Neural progenitor cell (in vitro differentiated cells): ENCODE results near the gene SCGN.

ENCODE experiments used
- EZH2 ChIP-seq: fragments of 200-600 bp; sonication (generic); IDR thresholded peaks from 2 replicates; pipeline ENCODE4 v1.6.1; 2017; ENCODE audit warnings: antibody characterized with exemption, mild to moderate bottlenecking, moderate library complexity
- TF ChIP-seq, protein P1 (sequence below): fragments of 200-600 bp; sonication (generic); IDR thresholded peaks from 2 replicates; pipeline ENCODE4 v1.5.1; 2017; ENCODE audit warnings: antibody characterized with exemption, mild to moderate bottlenecking

DNA sequence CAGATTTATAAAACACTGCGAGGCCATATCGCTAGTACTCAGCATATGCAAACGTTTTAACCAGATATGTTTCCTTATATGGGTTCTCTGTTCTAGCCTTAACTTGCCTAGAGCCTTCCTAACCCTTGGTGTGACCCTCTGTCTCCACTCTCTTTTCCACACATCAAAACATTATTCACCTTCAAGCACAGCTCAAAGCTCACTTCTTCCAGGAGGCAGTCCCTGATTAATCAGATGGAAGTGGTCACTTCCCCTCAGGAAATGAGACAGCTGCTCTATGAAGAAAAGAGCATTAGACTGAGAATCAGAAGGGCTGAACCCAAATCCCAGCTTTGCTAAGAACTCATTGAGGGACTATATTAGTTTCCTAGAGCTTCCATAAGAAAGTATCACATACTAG, 62.8 kb downstream of the SCGN start:
- TF ChIP-seq EZH2 = no peak
- TF ChIP-seq, protein P1, sequence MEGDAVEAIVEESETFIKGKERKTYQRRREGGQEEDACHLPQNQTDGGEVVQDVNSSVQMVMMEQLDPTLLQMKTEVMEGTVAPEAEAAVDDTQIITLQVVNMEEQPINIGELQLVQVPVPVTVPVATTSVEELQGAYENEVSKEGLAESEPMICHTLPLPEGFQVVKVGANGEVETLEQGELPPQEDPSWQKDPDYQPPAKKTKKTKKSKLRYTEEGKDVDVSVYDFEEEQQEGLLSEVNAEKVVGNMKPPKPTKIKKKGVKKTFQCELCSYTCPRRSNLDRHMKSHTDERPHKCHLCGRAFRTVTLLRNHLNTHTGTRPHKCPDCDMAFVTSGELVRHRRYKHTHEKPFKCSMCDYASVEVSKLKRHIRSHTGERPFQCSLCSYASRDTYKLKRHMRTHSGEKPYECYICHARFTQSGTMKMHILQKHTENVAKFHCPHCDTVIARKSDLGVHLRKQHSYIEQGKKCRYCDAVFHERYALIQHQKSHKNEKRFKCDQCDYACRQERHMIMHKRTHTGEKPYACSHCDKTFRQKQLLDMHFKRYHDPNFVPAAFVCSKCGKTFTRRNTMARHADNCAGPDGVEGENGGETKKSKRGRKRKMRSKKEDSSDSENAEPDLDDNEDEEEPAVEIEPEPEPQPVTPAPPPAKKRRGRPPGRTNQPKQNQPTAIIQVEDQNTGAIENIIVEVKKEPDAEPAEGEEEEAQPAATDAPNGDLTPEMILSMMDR = no peak
